GM23248 (cell line): ENCODE data around the gene TFR2.

Source experiments
- EZH2 ChIP-seq: fragments of 200-600 bp; sonication (generic); IDR thresholded peaks from 2 replicates; pipeline ENCODE4 v1.6.1; 2018; ENCODE audit warnings: antibody characterized with exemption, mild to moderate bottlenecking; ENCODE audit not compliant: insufficient read depth, poor library complexity, severe bottlenecking
- EZH2phosphoT487 ChIP-seq: fragments of 200-600 bp; sonication (generic); IDR thresholded peaks from 2 replicates; pipeline ENCODE4 v1.6.1; 2018; ENCODE audit warnings: antibody characterized with exemption, moderate library complexity, mild to moderate bottlenecking, low read depth; ENCODE audit not compliant: insufficient read depth

- TF ChIP-seq EZH2 = no peak
- no peak for TF ChIP-seq EZH2phosphoT487
These were observed 33.7 kb upstream of the TFR2 start for GRCh38 chr7:100675105-100675451.
